Pancreas (tissue), 10 donors: ENCODE data around the gene PLEKHB1. TPM values are rescaled to one million over a fixed set of nuclear protein-coding genes. Genes with fewer than 3 reads are reported as not detected.

Experiments
- ATAC-seq, 4 donors: fragments of 200-7000 bp; cut with Tn5 transposase; one replicate each; pipeline versions ENCODE4 v1.8.0 to v1.9.1; 2020; ENCODE audit warnings: mild to moderate bottlenecking in 4 of 4, moderate library complexity in 4 of 4
- DNase-seq, 6 donors: peaks; one replicate each; pipeline ENCODE4 v3.0.0-alpha.2; 2020
- FAIRE-seq: peaks from 2 replicates; lab custom pipeline; 2012; peaks lifted over from hg19 to GRCh38; lab: Jason Lieb, UNC
- H3K27ac ChIP-seq, 4 donors: fragments of 200-600 bp; sonication (generic); 1 replicate in 3 of 4; 2 replicates in 1 of 4; pipeline versions ENCODE4 v1.5.0 to v1.8.0; 2020
- H3K27me3 ChIP-seq, 4 donors: fragments of 200-600 bp; one replicate each; pipeline ENCODE4 v1.8.0; 2021
- H3K36me3 ChIP-seq, 3 donors: fragments of 200-600 bp; sonication (generic) in 1 of 3; one replicate each; pipeline versions ENCODE4 v1.5.0 to v1.8.0; 2020 to 2021
- H3K4me1 ChIP-seq, 3 donors: fragments of 200-600 bp; one replicate each; pipeline ENCODE4 v1.8.0; 2021
- H3K4me3 ChIP-seq, 4 donors: fragments of 200-600 bp; sonication (generic) in 2 of 4; one replicate each; pipeline versions ENCODE4 v1.5.0 to v1.8.0; 2020 to 2021
- H3K9me3 ChIP-seq, 4 donors: fragments of 200-600 bp; one replicate each; pipeline ENCODE4 v1.8.0; 2021
- WGBS, 2 donors: extraction: QIAGEN DNeasy Blood & Tissue Kit; methylation state at CpG; one replicate each; pipeline ENCODE4 v1.1.7; 2013; 5-methylcytosine and 5-hydroxymethylcytosine counted together
- intact Hi-C, 3 donors: fragments of 100-400 bp; cut with DNase I; formaldehyde crosslinking; loops; one replicate each; pipeline versions ENCODE4 v1.11.1 to v1.14.2; 2022
- polyA plus RNA-seq, 2 donors: library from polyadenylated mRNA; stranded (reverse); fragments of 200-250 nt; gene quantifications; one replicate each; pipeline ENCODE4 v1.2.3, GENCODE V29; 2013
- total RNA-seq, 6 donors: library from RNA; stranded (reverse); fragmentation: NEBNext Ultra II Directional in 4 of 6; extraction: Animal tissue kit (Norgen Biotek cat#: 25700) in 4 of 6; gene quantifications; one replicate each; pipeline versions ENCODE4 v1.2.1 to v1.2.4, GENCODE V29; 2021 to 2023
- TF ChIP-seq, protein P1 (sequence below), 4 donors: fragments of 200-600 bp; sonication (generic) in 3 of 4; IDR thresholded peaks; one replicate each; pipeline versions ENCODE4 v1.5.0 to v1.8.0; 2021; ENCODE audit warnings: antibody characterized with exemption in 4 of 4
- donor health status: healthy with polysubstance abuse.
- donor health status: DM: no; HTN: no; CAD: no; lungs with moderate emphysema.
- donor health status: DM: no; HTN: no; CAD: no.
- donor health status: control.
- donor health status: control.
- donor health status: Bipolar disorder and iron deficiency.
- donor health status: DM: yes; HTN: yes; CAD: no.
- donor health status: DM: no; HTN: no; CAD: no.
- donor health status: DM: no; HTN: no; CAD: no.
- donor health status: DM: yes; HTN: yes; CAD: no.

PLEKHB1 gene
- total and polyA plus RNA-seq, 8 donors = 11.8 to 26.7 (median 17.0) TPM

DNA sequence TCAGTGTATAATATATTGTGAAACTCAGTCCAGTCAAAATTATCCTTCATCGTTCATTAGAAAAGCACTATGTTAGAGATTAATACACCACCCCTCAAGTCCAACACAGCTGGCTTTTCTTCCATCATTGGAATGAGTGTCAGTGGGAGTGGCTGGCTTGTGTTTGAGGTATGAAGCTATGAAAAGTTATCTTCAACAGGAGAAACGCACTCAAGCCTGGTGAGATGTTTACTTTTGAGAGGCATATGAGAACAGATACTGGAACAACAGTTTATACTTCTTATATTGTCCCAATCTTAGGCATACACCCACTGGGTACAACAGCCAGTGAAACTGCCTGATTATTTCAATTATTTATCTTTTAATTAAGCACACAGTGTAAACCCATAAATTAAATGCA lies 34.3 kb downstream of the PLEKHB1 start:
- TF ChIP-seq, protein P1, sequence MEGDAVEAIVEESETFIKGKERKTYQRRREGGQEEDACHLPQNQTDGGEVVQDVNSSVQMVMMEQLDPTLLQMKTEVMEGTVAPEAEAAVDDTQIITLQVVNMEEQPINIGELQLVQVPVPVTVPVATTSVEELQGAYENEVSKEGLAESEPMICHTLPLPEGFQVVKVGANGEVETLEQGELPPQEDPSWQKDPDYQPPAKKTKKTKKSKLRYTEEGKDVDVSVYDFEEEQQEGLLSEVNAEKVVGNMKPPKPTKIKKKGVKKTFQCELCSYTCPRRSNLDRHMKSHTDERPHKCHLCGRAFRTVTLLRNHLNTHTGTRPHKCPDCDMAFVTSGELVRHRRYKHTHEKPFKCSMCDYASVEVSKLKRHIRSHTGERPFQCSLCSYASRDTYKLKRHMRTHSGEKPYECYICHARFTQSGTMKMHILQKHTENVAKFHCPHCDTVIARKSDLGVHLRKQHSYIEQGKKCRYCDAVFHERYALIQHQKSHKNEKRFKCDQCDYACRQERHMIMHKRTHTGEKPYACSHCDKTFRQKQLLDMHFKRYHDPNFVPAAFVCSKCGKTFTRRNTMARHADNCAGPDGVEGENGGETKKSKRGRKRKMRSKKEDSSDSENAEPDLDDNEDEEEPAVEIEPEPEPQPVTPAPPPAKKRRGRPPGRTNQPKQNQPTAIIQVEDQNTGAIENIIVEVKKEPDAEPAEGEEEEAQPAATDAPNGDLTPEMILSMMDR (IDR thresholded peaks at IDR 0.05) = no peak
- Histone ChIP-seq H3K27ac (no peak overlapping the region), H3K4me3 (no peak overlapping the region), H3K4me1 (no peaks in the 10 kb centered on the region), H3K27me3 (no peaks in the 10 kb centered on the region), H3K36me3 (peaks cover 0 to 14% (median 0%) of the 10 kb centered on the region in 3 donors), H3K9me3 (no peaks in the 10 kb centered on the region)
- ATAC-seq (peak in 2 of 4 donors; percentile 39 to 48), DNase-seq (no peak), FAIRE-seq (no peak)
- WGBS, 2 donors = 26 to 38% methylated on average over 2 of the region's 2 CpGs
- intact Hi-C loops = no loop called here

GRCh38 chr11:73693899-73694525 lies 47.6 kb downstream of the PLEKHB1 start:
- no peaks in the 10 kb centered on the region for H3K27me3 ChIP-seq
- no peak overlapping the region for H3K4me3 ChIP-seq
- 88 to 91% methylated on average over 4 of the region's 4 CpGs for WGBS, 2 donors
- no peak for FAIRE-seq
- intact Hi-C loops = no loop called here
- no peak overlapping the region for H3K27ac ChIP-seq
- no peaks in the 10 kb centered on the region for H3K4me1 ChIP-seq
- H3K36me3 ChIP-seq = no peaks in the 10 kb centered on the region
- no peak for ATAC-seq
- TF ChIP-seq, protein P1 (IDR thresholded peaks at IDR 0.05) = no peak
- H3K9me3 ChIP-seq = no peaks in the 10 kb centered on the region
- no peak for DNase-seq

GRCh38 chr11:73705053-73705452 lies 58.7 kb downstream of the PLEKHB1 start:
- no peak for DNase-seq
- no peaks in the 10 kb centered on the region for H3K4me1 ChIP-seq
- H3K9me3 ChIP-seq = no peaks in the 10 kb centered on the region
- no peak overlapping the region for H3K4me3 ChIP-seq
- FAIRE-seq = no peak
- TF ChIP-seq, protein P1 (IDR thresholded peaks at IDR 0.05) = no peak
- no peak overlapping the region for H3K27ac ChIP-seq
- no peaks in the 10 kb centered on the region for H3K27me3 ChIP-seq
- H3K36me3 ChIP-seq = peaks cover 0 to 27% (median 4%) of the 10 kb centered on the region in 3 donors
- intact Hi-C loops = no loop called here
- WGBS, 2 donors = 88 to 90% methylated on average over 1 of the region's 1 CpG
- ATAC-seq = no peak

DNA sequence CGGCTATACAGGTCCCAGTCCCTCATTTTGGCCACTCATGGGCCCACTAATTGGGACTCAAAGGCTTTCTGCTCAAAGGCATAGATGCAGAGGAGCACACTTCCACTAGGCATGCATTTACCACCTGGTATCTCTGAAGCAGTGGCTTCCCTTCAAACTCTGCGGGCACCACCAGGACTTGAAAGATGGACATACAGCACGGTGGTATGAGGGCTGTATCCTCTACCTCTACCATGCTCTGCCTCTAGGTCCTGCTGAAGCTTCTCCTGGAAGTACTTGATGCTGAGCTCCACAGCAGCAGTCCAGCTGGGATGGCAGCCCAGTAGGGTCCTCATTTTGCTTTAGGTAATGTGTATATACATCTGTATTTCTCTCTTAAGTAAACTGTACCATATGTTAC lies 64.6 kb downstream of the PLEKHB1 start:
- Histone ChIP-seq H3K9me3 (no peaks in the 10 kb centered on the region), H3K36me3 (peaks cover 0 to 18% (median 0%) of the 10 kb centered on the region in 3 donors), H3K27ac (no peak overlapping the region), H3K4me1 (no peaks in the 10 kb centered on the region), H3K27me3 (no peaks in the 10 kb centered on the region), H3K4me3 (no peak overlapping the region)
- FAIRE-seq (no peak), ATAC-seq (no peak), DNase-seq (no peak)
- TF ChIP-seq, protein P1 (IDR thresholded peaks at IDR 0.05) = no peak
- intact Hi-C loops = no loop called here
- WGBS, 2 donors = 91 to 96% methylated on average over 3 of the region's 3 CpGs

Other genes with a start within 250 kb of the PLEKHB1 start
- 10 to 100 TPM; 11.5 to 22.5 (median 14.5) TPM for gene FAM168A, start 48.5 kb upstream of the PLEKHB1 start, total RNA-seq
- 1 to 10 TPM; 4.9 to 6.3 TPM for gene FAM168A, start 48.5 kb upstream of the PLEKHB1 start, polyA plus RNA-seq
- 10 to 100 TPM; 44.4 to 80.5 (median 57.9) TPM for gene RAB6A, start 114.5 kb downstream of the PLEKHB1 start, total RNA-seq
- gene RAB6A, start 114.5 kb downstream of the PLEKHB1 start, polyA plus RNA-seq = 10 to 100 TPM; 19.2 to 29.7 TPM
- 10 to 100 TPM; 11.8 to 19.4 (median 17.1) TPM for gene MRPL48, start 141.3 kb downstream of the PLEKHB1 start, total RNA-seq
- 10 to 100 TPM; 19.4 to 22.5 TPM for gene MRPL48, start 141.3 kb downstream of the PLEKHB1 start, polyA plus RNA-seq
- 10 to 100 TPM; 19.0 to 37.7 (median 28.6) TPM for gene COA4, start 230.3 kb downstream of the PLEKHB1 start, total RNA-seq
- 10 to 100 TPM; 43.5 to 47.8 TPM for gene COA4, start 230.3 kb downstream of the PLEKHB1 start, polyA plus RNA-seq
- gene PAAF1, start 230.4 kb downstream of the PLEKHB1 start, total RNA-seq = 10 to 100 TPM in 5 of 6 donors, 1 to 10 TPM in 1; 9.8 to 15.9 (median 11.4) TPM
- gene PAAF1, start 230.4 kb downstream of the PLEKHB1 start, polyA plus RNA-seq = 10 to 100 TPM in 1 of 2 donors, 1 to 10 TPM in 1; 8.0 to 15.0 TPM